Memory B cell (primary cell): Measurements from ENCODE around the gene SGPP1.
A peak's percentile ranks its signal among the peaks of the same experiment; 100 is the strongest.
"Not testable (repeated sequence)": the region's sequence is repeated elsewhere in the genome, so short reads cannot be mapped to it uniquely, and the experiment has no call there.

Experiments
- ATAC-seq: fragments of 150-1000 bp; cut with Tn5 transposase; 2 replicates; pipeline ENCODE4 v1.10.0; 2021; ENCODE audit warnings: low read depth, mild to moderate bottlenecking, moderate library complexity
- DNase-seq, 2 donors: peaks; one replicate each; pipeline ENCODE4 v3.0.0; 2022; ENCODE audit warnings: low spot score in 2 of 2
- H3K27ac Mint-ChIP-seq: one replicate; pipeline ENCODE4 v1.8.0; 2022; ENCODE audit warnings: mild to moderate bottlenecking, moderate library complexity, mixed read lengths
- H3K27me3 Mint-ChIP-seq: one replicate; pipeline ENCODE4 v1.8.0; 2022; ENCODE audit warnings: mixed read lengths
- H3K36me3 Mint-ChIP-seq: one replicate; pipeline ENCODE4 v1.8.0; 2022; ENCODE audit warnings: mild to moderate bottlenecking, mixed read lengths
- H3K4me1 Mint-ChIP-seq: one replicate; pipeline ENCODE4 v1.8.0; 2022; ENCODE audit warnings: mixed read lengths
- H3K4me3 Mint-ChIP-seq: one replicate; pipeline ENCODE4 v1.8.0; 2022; ENCODE audit warnings: mild to moderate bottlenecking, moderate library complexity, mixed read lengths
- H3K9me3 Mint-ChIP-seq: one replicate; pipeline ENCODE4 v1.8.0; 2022; ENCODE audit warnings: mixed read lengths

SGPP1 gene

GRCh38 chr14:63650256-63650952 is 77.5 kb downstream of the SGPP1 start:
- no peaks in the 10 kb centered on the region for H3K27me3 Mint-ChIP-seq
- DNase-seq = no peak
- H3K4me3 Mint-ChIP-seq = no peak overlapping the region
- peaks cover 8% of the 10 kb centered on the region for H3K36me3 Mint-ChIP-seq
- no peaks in the 10 kb centered on the region for H3K9me3 Mint-ChIP-seq
- no peak for ATAC-seq
- H3K27ac Mint-ChIP-seq = no peak overlapping the region
- peaks cover 7% of the 10 kb centered on the region for H3K4me1 Mint-ChIP-seq

GRCh38 chr14:63647696-63648410 is 80.0 kb downstream of the SGPP1 start:
- ATAC-seq (no peak), DNase-seq (no peak)
- Mint-ChIP-seq H3K4me1 (peaks cover 7% of the 10 kb centered on the region), H3K27me3 (no peaks in the 10 kb centered on the region), H3K27ac (no peak overlapping the region), H3K4me3 (no peak overlapping the region), H3K9me3 (no peaks in the 10 kb centered on the region), H3K36me3 (peaks cover 7% of the 10 kb centered on the region)

GRCh38 chr14:63644741-63645140 is 83.1 kb downstream of the SGPP1 start:
- Mint-ChIP-seq H3K9me3 (no peaks in the 10 kb centered on the region), H3K4me1 (peaks cover 7% of the 10 kb centered on the region), H3K27ac (no peak overlapping the region), H3K36me3 (peaks cover 3% of the 10 kb centered on the region), H3K4me3 (no peak overlapping the region), H3K27me3 (no peaks in the 10 kb centered on the region)
- DNase-seq (no peak), ATAC-seq (no peak)

GRCh38 chr14:63642656-63643382 is 85.0 kb downstream of the SGPP1 start:
- Mint-ChIP-seq H3K36me3 (peaks cover 7% of the 10 kb centered on the region), H3K4me3 (peak overlapping the region; percentile 98), H3K27me3 (no peaks in the 10 kb centered on the region), H3K4me1 (peaks cover 14% of the 10 kb centered on the region), H3K9me3 (no peaks in the 10 kb centered on the region), H3K27ac (peak overlapping the region; percentile 100)
- ATAC-seq (no peak), DNase-seq (no peak)

- Mint-ChIP-seq H3K4me3 (peak overlapping the region; percentile 98), H3K9me3 (no peaks in the 10 kb centered on the region), H3K4me1 (peaks cover 11% of the 10 kb centered on the region), H3K27me3 (no peaks in the 10 kb centered on the region), H3K36me3 (peaks cover 5% of the 10 kb centered on the region), H3K27ac (peak overlapping the region; percentile 100)
- DNase-seq (peak in 1 of 2 donors; percentile 80), ATAC-seq (peak; percentile 57)
Measured at GRCh38 chr14:63642229-63642611, 85.6 kb downstream of the SGPP1 start.

DNA sequence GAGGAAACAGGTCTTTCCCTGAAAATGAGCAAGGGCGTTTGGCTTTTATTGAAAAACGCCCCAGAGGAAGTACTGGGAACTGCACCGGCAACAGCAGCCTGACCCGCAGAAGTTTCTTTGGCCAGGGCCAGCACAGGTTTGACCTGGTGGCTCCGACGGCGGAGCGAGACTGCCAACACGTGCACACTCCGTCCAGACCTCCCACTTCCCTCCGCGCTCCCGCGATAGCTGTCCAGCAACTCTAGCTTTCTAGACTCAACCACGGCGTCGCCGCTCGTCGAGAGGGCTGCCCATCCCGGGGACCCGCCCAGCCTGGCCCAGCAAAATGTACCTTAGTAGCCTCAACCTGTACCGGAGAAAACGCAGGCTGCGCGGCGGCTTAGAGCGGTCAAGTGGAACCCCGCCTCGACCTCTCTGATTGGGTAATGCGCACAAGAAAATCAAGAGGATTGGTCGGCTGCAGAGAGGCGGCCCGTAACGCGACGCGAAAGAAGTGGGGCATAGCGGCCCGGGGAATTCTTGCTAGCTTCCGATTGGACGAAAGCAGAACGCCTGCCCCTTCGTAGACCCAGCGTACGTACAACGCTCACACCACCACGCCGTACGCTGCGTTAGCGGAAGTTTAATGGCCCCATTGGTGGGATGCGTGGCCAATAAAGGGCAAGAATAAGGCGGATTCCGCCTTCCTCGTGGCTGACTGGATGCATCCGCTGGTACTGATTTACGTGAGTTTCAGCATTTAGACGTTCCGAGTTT is 86.2 kb downstream of the SGPP1 start, which contains the start of gene WDR89:
Gene WDR89 (minus strand): TSS at position 399 of the 756 bp plus-strand sequence. CDS start 41,929 bp downstream, outside the sequence.
- DNase-seq (peak; percentile 92 to 95), ATAC-seq (peak; percentile 79)
- Mint-ChIP-seq H3K9me3 (peaks cover 3% of the 10 kb centered on the region), H3K27ac (peak within 1 kb of the TSS; percentile 100), H3K4me1 (peaks cover 17% of the 10 kb centered on the region), H3K36me3 (peaks cover 9% of the 10 kb centered on the region), H3K4me3 (peak within 1 kb of the TSS; percentile 98), H3K27me3 (no peaks in the 10 kb centered on the region)

GRCh38 chr14:63638493-63638892 is 89.4 kb downstream of the SGPP1 start:
- peaks cover 27% of the 10 kb centered on the region for H3K4me1 Mint-ChIP-seq
- H3K4me3 Mint-ChIP-seq = no peak overlapping the region
- H3K9me3 Mint-ChIP-seq = peaks cover 7% of the 10 kb centered on the region
- no peaks in the 10 kb centered on the region for H3K27me3 Mint-ChIP-seq
- no peak for ATAC-seq
- no peak for DNase-seq
- peaks cover 27% of the 10 kb centered on the region for H3K36me3 Mint-ChIP-seq
- H3K27ac Mint-ChIP-seq = peak overlapping the region; percentile 71

GRCh38 chr14:63636094-63636635 is 91.7 kb downstream of the SGPP1 start:
- not testable (repeated sequence) for ATAC-seq, H3K9me3 Mint-ChIP-seq, DNase-seq, H3K27me3 Mint-ChIP-seq, H3K4me3 Mint-ChIP-seq
- peaks cover 27% of the 10 kb centered on the region for H3K36me3 Mint-ChIP-seq
- peak overlapping the region; percentile 58 for H3K27ac Mint-ChIP-seq
- H3K4me1 Mint-ChIP-seq = peaks cover 31% of the 10 kb centered on the region
